Brain microvascular endothelial cell (primary cell): ENCODE data around the gene IER3.
A peak's percentile ranks its signal among the peaks of the same experiment; 100 is the strongest.

Experiments used
- DNase-seq: peaks from one replicate; pipeline ENCODE4 v3.0.0-alpha.2; 2020
- H3K27ac ChIP-seq: fragments of 250-450 bp; sonication (Bioruptor Pico); 2 replicates; pipeline ENCODE4 v1.5.1; 2020; ENCODE audit warnings: mild to moderate bottlenecking, moderate library complexity
- H3K27me3 ChIP-seq: fragments of 250-450 bp; sonication (Bioruptor Pico); replicated peaks from 2 replicates; pipeline ENCODE4 v1.5.1; 2020; ENCODE audit warnings: mild to moderate bottlenecking
- H3K36me3 ChIP-seq: fragments of 250-450 bp; sonication (Bioruptor Pico); replicated peaks from 2 replicates; pipeline ENCODE4 v1.5.1; 2020; ENCODE audit warnings: mild to moderate bottlenecking
- H3K4me3 ChIP-seq: 2 replicates; pipeline ENCODE4 v1.5.1; 2011; ENCODE audit warnings: low read depth, mild to moderate bottlenecking, control low read depth, low read length, moderate library complexity
- CTCF ChIP-seq: IDR thresholded peaks from 2 replicates; pipeline ENCODE4 v1.5.1; 2011; ENCODE audit warnings: low read depth, mild to moderate bottlenecking, moderate library complexity, low read length, control low read depth, inconsistent platforms; ENCODE audit errors: missing control alignments
- in situ Hi-C: cut with HindIII; loops from 2 replicates; pipeline ENCODE4 v1.10.0; 2017; ENCODE audit warnings: low sequenced_read_pairs, low pct_ligation_motif_present

The IER3 gene

GRCh38 chr6:30730601-30731435 is 13.5 kb downstream of the IER3 start:
- H3K36me3 ChIP-seq, result peaks cover 17% of the 10 kb centered on the region
- no peak overlapping the region for H3K27ac ChIP-seq
- no peak overlapping the region for H3K4me3 ChIP-seq
- DNase-seq, result no peak
- peak; percentile 77 for TF ChIP-seq CTCF
- in situ Hi-C loops, result no loop called here
- no peaks in the 10 kb centered on the region for H3K27me3 ChIP-seq

- in situ Hi-C loops, result no loop called here
- DNase-seq, result no peak
- Histone ChIP-seq H3K4me3 (no peak overlapping the region), H3K36me3 (peaks cover 39% of the 10 kb centered on the region), H3K27ac (peak overlapping the region; percentile 8), H3K27me3 (no peaks in the 10 kb centered on the region)
- peak; percentile 62 for TF ChIP-seq CTCF
These were observed 16.3 kb downstream of the IER3 start for GRCh38 chr6:30727920-30728553.

GRCh38 chr6:30726506-30727413 is 17.6 kb downstream of the IER3 start:
- in situ Hi-C loops, result no loop called here
- TF ChIP-seq CTCF, result no peak
- no peak overlapping the region for H3K4me3 ChIP-seq
- peak overlapping the region; percentile 18 for H3K27ac ChIP-seq
- H3K36me3 ChIP-seq, result peaks cover 52% of the 10 kb centered on the region
- H3K27me3 ChIP-seq, result no peaks in the 10 kb centered on the region
- DNase-seq, result no peak

- peaks cover 57% of the 10 kb centered on the region for H3K36me3 ChIP-seq
These were observed 18.4 kb downstream of the IER3 start for GRCh38 chr6:30725713-30726505.

More at GRCh38 chr6:30725713-30726505, 18.4 kb downstream of the IER3 start:
- H3K27ac ChIP-seq, result peak overlapping the region; percentile 21
- no peak for TF ChIP-seq CTCF
- no peaks in the 10 kb centered on the region for H3K27me3 ChIP-seq
- no peak for DNase-seq
- in situ Hi-C loops, result no loop called here
- no peak overlapping the region for H3K4me3 ChIP-seq
